Fibroblast of lung (primary cell): ENCODE data around the gene GIMD1. TPM values are rescaled to one million over a fixed set of nuclear protein-coding genes. Genes with fewer than 3 reads are reported as not detected.

Experiments
- DNase-seq, 2 donors: peaks; one replicate each; pipeline versions ENCODE4 v3.0.0 to v3.0.0-alpha.2; 2010; ENCODE audit warnings: low read depth in 2 of 2
- H2AFZ ChIP-seq: 2 replicates; pipeline ENCODE4 v1.5.1; 2012; ENCODE audit warnings: low read length, control low read depth, inconsistent platforms
- H3K27ac ChIP-seq: 2 replicates; pipeline ENCODE4 v1.5.1; 2011; ENCODE audit warnings: low read length, control low read depth; ENCODE audit not compliant: insufficient read depth
- H3K27me3 ChIP-seq: 2 replicates; pipeline ENCODE4 v1.5.1; 2011; ENCODE audit warnings: mild to moderate bottlenecking, low read length; ENCODE audit not compliant: control insufficient read depth, insufficient read depth
- H3K36me3 ChIP-seq: 2 replicates; pipeline ENCODE4 v1.5.1; 2011; ENCODE audit warnings: low read length; ENCODE audit not compliant: control insufficient read depth, insufficient read depth
- H3K4me1 ChIP-seq: 2 replicates; pipeline ENCODE4 v1.5.1; 2011; ENCODE audit warnings: low read length; ENCODE audit not compliant: control insufficient read depth, insufficient read depth; ENCODE audit errors: extremely low read depth
- H3K4me2 ChIP-seq: 2 replicates; pipeline ENCODE4 v1.5.1; 2011; ENCODE audit warnings: low read length, control low read depth; ENCODE audit not compliant: insufficient read depth; ENCODE audit errors: extremely low read depth
- H3K4me3 ChIP-seq, 4 experiments: fragments of 200-600 bp in 1 of 4; sonication (generic) in 1 of 4; replicated peaks in 1 of 4; 2 replicates each; pipeline ENCODE4 v1.5.1; 2011 to 2016; ENCODE audit warnings: low read length in 4 of 4, low read depth in 3 of 4, mild to moderate bottlenecking in 3 of 4, control low read depth in 2 of 4, inconsistent platforms in 1 of 4, mixed read lengths in 1 of 4; ENCODE audit not compliant: insufficient read depth in 1 of 4; ENCODE audit errors: control extremely low read depth in 1 of 4
- H3K79me2 ChIP-seq: 2 replicates; pipeline ENCODE4 v1.5.1; 2012; ENCODE audit warnings: mild to moderate bottlenecking, low read length, inconsistent platforms; ENCODE audit not compliant: control insufficient read depth, insufficient read depth
- H3K9ac ChIP-seq: 2 replicates; pipeline ENCODE4 v1.5.1; 2011; ENCODE audit warnings: mild to moderate bottlenecking, low read length, control low read depth; ENCODE audit not compliant: insufficient read depth
- H3K9me3 ChIP-seq: 2 replicates; pipeline ENCODE4 v1.5.1; 2012; ENCODE audit warnings: low read depth, low read length; ENCODE audit not compliant: control insufficient read depth, insufficient read depth
- H4K20me1 ChIP-seq: 2 replicates; pipeline ENCODE4 v1.5.1; 2011; ENCODE audit warnings: low read length; ENCODE audit not compliant: control insufficient read depth, insufficient read depth; ENCODE audit errors: extremely low read depth
- CTCF ChIP-seq, 2 donors: IDR thresholded peaks in 1 of 2; conservative IDR thresholded peaks in 1 of 2; 1 replicate in 1 of 2; 2 replicates in 1 of 2; pipeline ENCODE4 v1.5.1; 2011 to 2012; ENCODE audit warnings: low read length in 2 of 2, control low read depth in 1 of 2, inconsistent platforms in 1 of 2, low read depth in 1 of 2, mild to moderate bottlenecking in 1 of 2
- EZH2 ChIP-seq: IDR thresholded peaks from 2 replicates; pipeline ENCODE4 v1.5.1; 2012; ENCODE audit warnings: low read length, control low read depth, mild to moderate bottlenecking; ENCODE audit errors: missing control alignments
- polyA plus RNA-seq, 2 donors: library from polyadenylated mRNA; depleted of rRNA in 1 of 2; stranded (reverse) in 1 of 2; unstranded in 1 of 2; fragments of >200 nt; gene quantifications; 2 replicates each; pipeline ENCODE4 v1.2.1, GENCODE V29; 2011 to 2012; ENCODE audit warnings: missing spikeins in 1 of 2
- total RNA-seq: library from RNA; depleted of rRNA; stranded (reverse); fragments of >200 nt; gene quantifications from 2 replicates; pipeline ENCODE4 v1.2.1, GENCODE V29; 2014

The GIMD1 gene
- total and polyA plus RNA-seq, 2 donors (not counting 1 experiment from before 2014, with no cell fraction given), result not detected

DNA sequence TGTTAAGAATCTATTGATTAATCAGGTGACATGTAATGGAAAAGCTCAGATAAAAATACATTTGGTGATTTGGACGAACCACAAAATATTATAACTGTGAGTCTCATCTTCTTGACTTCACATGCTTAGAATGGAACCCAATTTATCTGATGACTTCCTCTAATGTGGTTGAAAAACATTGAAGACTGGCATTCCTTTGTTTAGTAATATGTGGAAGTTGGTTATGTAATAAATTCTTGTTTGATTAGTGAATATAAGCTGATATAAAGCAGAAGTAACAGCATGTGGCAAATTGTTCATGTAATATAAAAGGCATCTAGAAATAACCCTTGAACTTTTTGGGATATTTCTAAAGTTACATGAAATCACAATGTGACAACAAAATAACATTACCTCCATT, 9.7 kb downstream of the GIMD1 start:
- H3K4me1 ChIP-seq, result peaks cover 3% of the 10 kb centered on the region
- H3K79me2 ChIP-seq, result no peaks in the 10 kb centered on the region
- no peak overlapping the region for H3K4me3 ChIP-seq
- H3K9me3 ChIP-seq, result no peaks in the 10 kb centered on the region
- no peaks in the 10 kb centered on the region for H3K36me3 ChIP-seq
- H4K20me1 ChIP-seq, result no peaks in the 10 kb centered on the region
- no peak overlapping the region for H3K4me2 ChIP-seq
- no peak overlapping the region for H3K27ac ChIP-seq
- DNase-seq, result peak in 1 of 2 donors; percentile 91
- TF ChIP-seq EZH2 (no peak), CTCF (conservative IDR thresholded peaks at IDR 0.05 in 1 of 2, IDR thresholded peaks at IDR 0.05 in 1 of 2; ENCODE audit: low read depth in 1 of 2, low read length in 2 of 2) (no peak)
- no peak overlapping the region for H2AFZ ChIP-seq
- no peaks in the 10 kb centered on the region for H3K27me3 ChIP-seq
- no peak overlapping the region for H3K9ac ChIP-seq

DNA sequence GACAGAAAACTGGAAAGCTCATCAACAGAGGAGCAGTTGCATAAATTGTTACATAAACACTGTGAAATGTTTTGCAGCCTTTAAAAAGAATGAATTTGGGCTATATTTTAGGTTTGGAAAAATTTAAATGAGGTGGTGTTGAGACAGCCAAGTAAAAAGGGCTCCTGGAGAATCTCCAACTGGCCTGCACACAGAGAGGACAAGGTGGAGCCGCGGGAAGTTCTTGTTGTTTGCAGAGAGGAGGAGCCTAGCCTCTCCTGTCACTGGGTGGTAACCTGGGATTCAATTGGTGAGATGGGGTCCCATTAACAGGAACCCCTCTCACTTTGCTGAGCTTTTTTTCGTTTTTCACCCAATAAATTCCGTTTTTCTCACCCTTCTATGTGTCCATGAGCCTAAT, 13.4 kb downstream of the GIMD1 start:
- no peaks in the 10 kb centered on the region for H3K9me3 ChIP-seq
- H3K27me3 ChIP-seq, result no peaks in the 10 kb centered on the region
- H4K20me1 ChIP-seq, result no peaks in the 10 kb centered on the region
- peaks cover 3% of the 10 kb centered on the region for H3K4me1 ChIP-seq
- H3K79me2 ChIP-seq, result no peaks in the 10 kb centered on the region
- no peaks in the 10 kb centered on the region for H3K36me3 ChIP-seq
- H3K4me3 ChIP-seq, result peak overlapping the region in 1 of 4 experiments; percentile 34
- TF ChIP-seq EZH2 (no peak), CTCF (conservative IDR thresholded peaks at IDR 0.05 in 1 of 2, IDR thresholded peaks at IDR 0.05 in 1 of 2; ENCODE audit: low read depth in 1 of 2, low read length in 2 of 2) (no peak)
- no peak overlapping the region for H3K27ac ChIP-seq
- peak overlapping the region; percentile 58 for H3K4me2 ChIP-seq
- peak overlapping the region; percentile 29 for H2AFZ ChIP-seq
- no peak for DNase-seq
- H3K9ac ChIP-seq, result no peak overlapping the region

- TF ChIP-seq EZH2 (no peak), CTCF (conservative IDR thresholded peaks at IDR 0.05 in 1 of 2, IDR thresholded peaks at IDR 0.05 in 1 of 2; ENCODE audit: low read depth in 1 of 2, low read length in 2 of 2) (no peak)
- Histone ChIP-seq H3K36me3 (no peaks in the 10 kb centered on the region), H3K4me2 (no peak overlapping the region), H3K27ac (no peak overlapping the region), H3K27me3 (no peaks in the 10 kb centered on the region), H2AFZ (no peak overlapping the region), H3K79me2 (no peaks in the 10 kb centered on the region), H3K4me1 (no peaks in the 10 kb centered on the region), H4K20me1 (no peaks in the 10 kb centered on the region), H3K4me3 (no peak overlapping the region), H3K9ac (no peak overlapping the region), H3K9me3 (no peaks in the 10 kb centered on the region)
- DNase-seq, result no peak
Observed at GRCh38 chr4:106353786-106354185, 14.8 kb downstream of the GIMD1 start.
